HG02840 (cell line): Measurements from ENCODE around the gene SLC8B1.

Source experiments
- ATAC-seq: cut with Tn5 transposase; IDR thresholded peaks from one replicate; pipeline ENCODE4 v1.9.1; 2021; ENCODE audit warnings: mild to moderate bottlenecking, moderate library complexity, moderate number of reproducible peaks; ENCODE audit not compliant: unreplicated experiment, low FRiP score

SLC8B1 gene

GRCh38 chr12:113326775-113327395 lies 8.0 kb downstream of the SLC8B1 start:
- no peak for ATAC-seq

DNA sequence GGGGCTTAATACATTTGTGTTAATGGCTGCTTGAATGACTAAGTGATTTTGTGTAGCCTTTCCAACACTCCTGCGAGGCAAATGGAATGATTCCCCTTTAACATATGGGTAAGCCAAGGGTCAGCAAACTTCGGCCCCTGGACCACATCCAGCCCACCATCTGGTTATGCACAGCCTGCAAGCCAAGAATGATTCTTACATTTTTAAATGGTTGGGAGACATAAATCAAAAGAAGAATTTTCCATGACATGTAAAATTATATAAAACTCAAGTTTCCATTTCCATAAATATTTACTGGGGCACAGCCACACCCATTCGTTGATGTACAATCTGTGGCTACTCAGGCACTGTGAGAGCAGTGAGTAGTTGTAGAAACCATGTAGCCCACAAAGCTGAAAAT lies 9.0 kb downstream of the SLC8B1 start:
- ATAC-seq: no peak

DNA sequence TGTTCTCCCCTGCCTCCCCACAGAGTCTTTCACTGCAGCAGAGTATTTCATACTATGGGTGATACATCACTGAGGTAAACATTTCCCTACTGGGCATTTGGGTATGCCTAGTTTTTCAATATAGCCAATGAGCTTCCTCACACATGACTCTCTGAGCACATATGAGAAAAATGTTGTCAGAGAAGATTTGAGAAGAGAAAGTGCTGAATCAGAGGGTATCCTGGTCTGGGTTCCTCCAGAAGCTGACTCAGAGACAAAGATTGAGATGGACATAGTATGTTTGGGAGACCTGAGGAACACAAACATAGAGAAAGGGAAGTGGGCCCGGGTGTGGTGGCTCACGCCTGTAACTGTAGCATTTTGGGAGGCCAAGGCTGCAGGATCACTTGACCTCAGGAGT lies 12.6 kb downstream of the SLC8B1 start:
- no peak for ATAC-seq

- ATAC-seq: no peak
These were observed 14.5 kb downstream of the SLC8B1 start for GRCh38 chr12:113320401-113320800.

GRCh38 chr12:113318900-113319628 lies 15.8 kb downstream of the SLC8B1 start:
- no peak for ATAC-seq

GRCh38 chr12:113318046-113318656 lies 16.8 kb downstream of the SLC8B1 start:
- no peak for ATAC-seq

GRCh38 chr12:113317122-113317521 lies 17.8 kb downstream of the SLC8B1 start:
- ATAC-seq: no peak

- no peak for ATAC-seq
These were observed 18.8 kb downstream of the SLC8B1 start for GRCh38 chr12:113316155-113316554.

DNA sequence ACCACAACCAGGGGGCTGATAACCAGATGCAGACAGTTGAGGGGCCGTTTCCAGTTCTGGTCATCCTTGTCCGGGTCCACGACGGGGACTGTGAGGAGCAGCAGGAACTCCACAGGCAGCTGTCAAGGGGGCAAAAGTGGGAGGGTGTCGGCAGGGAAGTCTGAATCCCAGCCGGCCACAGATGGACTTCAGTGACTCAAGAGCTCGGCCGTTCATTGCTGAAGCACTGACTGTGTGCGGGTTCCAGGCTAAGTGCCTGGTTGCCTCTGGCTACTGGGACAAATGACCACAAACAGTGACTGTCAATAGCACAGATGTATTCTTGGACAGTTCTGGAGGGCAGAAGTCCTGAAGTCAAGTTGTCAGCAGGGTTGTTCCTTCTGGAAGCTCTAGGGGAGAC lies 19.6 kb downstream of the SLC8B1 start:
- ATAC-seq: no peak

GRCh38 chr12:113314121-113314529 lies 20.8 kb downstream of the SLC8B1 start:
- ATAC-seq: no peak

DNA sequence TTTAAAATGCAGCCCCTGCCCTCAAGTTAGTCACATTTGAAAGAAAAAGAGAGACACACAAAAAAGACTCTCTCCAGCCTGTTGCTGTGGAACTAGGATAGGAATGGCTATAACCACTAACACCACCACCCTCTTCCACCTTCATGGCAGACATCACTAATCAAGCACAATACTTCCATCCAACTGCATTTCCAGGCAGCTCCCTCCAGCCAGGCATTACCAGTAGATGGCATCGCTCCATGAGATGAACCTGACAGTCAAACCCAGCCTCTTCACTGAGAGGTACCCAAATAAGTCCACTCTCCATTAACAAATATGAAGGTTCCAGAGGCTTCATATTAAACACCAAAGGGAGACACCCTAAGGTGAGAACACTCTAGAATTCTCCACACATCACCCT lies 24.4 kb downstream of the SLC8B1 start:
- no peak for ATAC-seq

- ATAC-seq: no peak
These were observed 28.5 kb downstream of the SLC8B1 start for GRCh38 chr12:113306382-113306781.

GRCh38 chr12:113305281-113305856 lies 29.5 kb downstream of the SLC8B1 start:
- no peak for ATAC-seq

DNA sequence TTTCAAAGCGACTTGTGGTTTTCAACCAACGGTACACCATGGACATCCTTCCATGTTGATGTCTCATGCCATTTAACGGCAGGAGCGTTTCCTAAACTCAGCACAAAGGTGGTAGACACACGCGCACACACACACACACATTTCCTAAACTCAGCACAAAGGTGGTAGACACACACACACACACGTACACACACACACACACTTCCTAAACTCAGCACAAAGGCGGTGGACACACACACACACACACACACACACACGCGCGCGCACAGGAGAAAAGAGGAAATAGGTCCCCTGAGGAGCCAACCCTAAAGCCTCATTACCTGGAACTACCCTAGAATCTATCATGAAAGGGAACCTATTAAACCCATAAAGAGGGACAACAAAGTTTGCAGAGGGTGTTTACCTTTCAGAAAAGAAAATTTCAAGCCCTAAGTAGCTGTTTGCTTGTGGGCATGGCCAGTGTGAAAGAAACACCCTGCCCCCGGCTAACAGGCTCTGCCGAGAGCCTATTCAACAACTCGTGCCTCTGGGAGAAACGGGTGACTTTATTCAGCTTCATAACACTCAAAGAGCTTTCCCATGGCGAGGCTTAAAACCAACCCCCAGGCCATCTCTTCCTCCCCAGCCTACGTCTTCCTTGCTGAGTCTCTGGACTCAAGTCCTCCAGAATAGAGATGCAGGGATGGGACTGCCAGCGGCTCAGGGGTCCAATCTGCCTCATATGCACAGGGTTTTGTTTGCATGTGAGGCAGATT lies 31.8 kb downstream of the SLC8B1 start:
- no peak for ATAC-seq

- no peak for ATAC-seq
These were observed 32.4 kb downstream of the SLC8B1 start for GRCh38 chr12:113302466-113302865.

- ATAC-seq: no peak
These were observed 33.1 kb downstream of the SLC8B1 start for GRCh38 chr12:113301811-113302210.

DNA sequence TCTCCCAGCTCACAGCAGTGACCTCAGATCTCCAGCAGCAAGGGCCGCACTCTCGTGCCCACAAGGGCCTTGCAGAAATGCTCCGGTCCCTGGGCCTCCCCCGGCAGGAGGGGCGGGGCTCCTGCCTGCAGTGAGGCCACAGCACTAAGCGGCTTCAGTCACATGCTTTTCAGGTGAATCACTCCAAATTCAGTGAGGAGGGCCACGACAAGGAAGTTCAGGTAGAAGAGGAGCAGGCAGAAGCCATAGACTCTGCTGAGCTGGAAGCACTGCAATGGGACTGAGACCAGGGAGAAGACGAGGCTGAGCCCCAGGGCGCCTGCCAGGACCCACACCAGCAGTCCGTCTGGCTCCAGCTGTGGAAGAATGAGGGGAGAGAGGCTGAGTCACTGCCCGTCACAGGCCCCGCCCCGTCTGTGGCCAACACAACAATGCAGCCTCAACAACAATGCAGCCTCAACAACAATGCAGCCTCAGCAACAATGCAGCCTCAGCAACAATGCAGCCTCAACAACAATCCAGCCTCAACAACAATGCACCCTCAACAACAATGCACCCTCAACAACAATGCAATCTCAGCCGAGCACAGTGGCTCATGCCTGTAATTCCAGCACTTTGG lies 35.2 kb downstream of the SLC8B1 start:
- ATAC-seq: no peak

DNA sequence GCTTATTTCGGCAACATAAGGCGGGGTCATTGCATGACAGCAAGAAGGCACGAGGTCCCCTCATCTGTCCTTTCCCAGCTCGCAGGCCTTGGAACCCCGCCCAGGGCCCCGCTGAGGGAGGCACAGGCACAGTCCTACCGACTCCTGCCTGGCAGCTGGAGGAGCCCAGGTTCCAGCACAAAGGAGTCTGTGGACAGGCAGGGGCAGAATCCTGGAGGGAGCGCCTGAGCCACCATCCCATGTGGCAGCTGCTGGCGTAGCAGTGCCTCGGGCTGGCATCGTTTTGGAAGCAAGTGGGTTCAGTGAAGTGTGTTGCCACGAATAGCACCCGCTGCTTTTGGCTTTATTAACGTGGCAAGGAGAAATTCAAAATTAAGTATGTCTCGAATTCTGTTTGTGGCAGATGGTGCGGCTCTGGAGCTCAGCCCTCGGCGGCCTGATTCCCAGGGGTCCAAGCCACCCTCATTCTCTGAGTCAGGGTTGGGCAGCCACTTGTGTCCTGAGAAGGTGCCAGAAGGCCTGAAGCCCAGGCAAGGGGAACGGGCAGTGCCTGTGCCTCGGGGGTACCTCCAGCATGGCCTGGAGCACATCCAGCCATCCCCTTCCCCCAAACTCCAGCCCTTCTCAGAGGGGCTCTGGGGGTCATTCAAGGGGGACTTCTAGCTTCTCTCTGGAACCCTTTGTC lies 35.9 kb downstream of the SLC8B1 start:
- ATAC-seq: no peak

DNA sequence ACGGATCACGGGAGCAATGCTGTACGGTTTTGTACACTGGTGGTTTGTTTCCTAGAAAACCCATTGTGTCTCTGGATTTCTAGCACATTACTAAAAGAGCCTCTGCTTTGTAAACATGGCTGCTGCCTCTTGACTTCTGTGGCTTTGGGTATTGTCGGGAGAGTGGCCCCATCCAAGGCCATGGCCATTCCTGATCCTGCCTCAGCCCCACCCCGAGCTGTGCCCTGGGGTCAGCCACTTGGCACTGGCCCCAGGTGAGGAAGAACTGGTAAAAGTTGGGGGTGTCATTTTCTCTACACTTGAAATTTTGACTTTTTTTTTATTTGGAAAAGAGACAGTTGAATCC lies 36.5 kb downstream of the SLC8B1 start:
- ATAC-seq: no peak
